AG04449 (cell line): Measurements from ENCODE around the gene NUP85.
"Not testable (repeated sequence)": the region's sequence is repeated elsewhere in the genome, so short reads cannot be mapped to it uniquely, and the experiment has no call there.

Experiments used
- CTCF ChIA-PET: fragments of 350-600 bp; formaldehyde crosslinking; extraction: SDS; loops from one replicate; lab custom pipeline; 2021; ENCODE audit warnings: antibody characterized with exemption; lab: Yijun Ruan, JAX
- POLR2A ChIA-PET: fragments of 400-600, 350-600 bp; formaldehyde crosslinking; extraction: SDS; loops from one replicate; lab custom pipeline; 2020; ENCODE audit warnings: antibody characterized with exemption, inconsistent platforms; lab: Yijun Ruan, JAX
- DNase-seq: peaks from one replicate; pipeline ENCODE4 v3.0.0-alpha.2; 2010; ENCODE audit warnings: low read depth, low spot score
- H3K4me3 ChIP-seq: 2 replicates; pipeline ENCODE4 v1.5.1; 2011; ENCODE audit warnings: low read depth, mild to moderate bottlenecking, control low read depth, low read length
- CTCF ChIP-seq: IDR thresholded peaks from one replicate; pipeline ENCODE4 v1.5.1; 2011; ENCODE audit warnings: mild to moderate bottlenecking, moderate library complexity, low read length, control low read depth, inconsistent platforms; ENCODE audit not compliant: insufficient read depth; ENCODE audit errors: missing control alignments

Gene NUP85

GRCh38 chr17:75252039-75252816, 46.7 kb downstream of the NUP85 start:
- TF ChIP-seq CTCF: no peak
- H3K4me3 ChIP-seq: no peak overlapping the region
- ChIA-PET CTCF (interaction anchor here (1.2 to 6.1 kb wide), 3 partner anchors 13 to 160 kb away, joined by 4 to 73 read pairs (median 43); partner anchors contain the start of gene MIF4GD), POLR2A (interaction anchor here (0.7 kb wide), 1 partner anchor 186 kb away, joined by 3 read pairs; no protein-coding TSS in a partner anchor)
- DNase-seq: no peak

GRCh38 chr17:75255954-75256698, 50.6 kb downstream of the NUP85 start:
- POLR2A ChIA-PET, CTCF ChIA-PET, H3K4me3 ChIP-seq, DNase-seq: not testable (repeated sequence)

- POLR2A ChIA-PET, CTCF ChIA-PET, H3K4me3 ChIP-seq, DNase-seq: not testable (repeated sequence)
Measured at GRCh38 chr17:75257228-75257627, 51.7 kb downstream of the NUP85 start.

GRCh38 chr17:75260641-75261335, 55.3 kb downstream of the NUP85 start:
- peak overlapping the region; percentile 93 for H3K4me3 ChIP-seq
- ChIA-PET CTCF (interaction anchor here (0.7 to 4.8 kb wide), 11 partner anchors 11 to 152 kb away, joined by 3 to 135 read pairs (median 5); partner anchors contain the start of gene MIF4GD), POLR2A (interaction anchor here (1.4 to 2.5 kb wide), 5 partner anchors 10 to 226 kb away, joined by 3 to 25 read pairs (median 7); partner anchors contain the start of genes MIF4GD and SLC25A19)
- peak; percentile 14 for TF ChIP-seq CTCF
- no peak for DNase-seq

GRCh38 chr17:75261336-75262111, 56.0 kb downstream of the NUP85 start, which contains the start of the genes GGA3 and MRPS7:
GGA3 (minus strand) TSS chr17:75261606; CDS start chr17:75261587, 19 bp downstream.
MRPS7 (plus strand) TSS chr17:75261879; CDS start chr17:75261901, 22 bp downstream.
- peak within 1 kb of the TSS; percentile 93 for H3K4me3 ChIP-seq
- ChIA-PET CTCF (interaction anchor here (0.8 to 4.8 kb wide), 13 partner anchors 10 to 151 kb away, joined by 3 to 135 read pairs (median 5); partner anchors contain the start of gene MIF4GD), POLR2A (interaction anchor here (1.4 to 2.5 kb wide), 5 partner anchors 9 to 227 kb away, joined by 3 to 25 read pairs (median 7); partner anchors contain the start of genes MIF4GD and SLC25A19)
- DNase-seq: no peak
- TF ChIP-seq CTCF: no peak

GRCh38 chr17:75262112-75262606, 56.7 kb downstream of the NUP85 start:
- no peak for DNase-seq
- TF ChIP-seq CTCF: no peak
- ChIA-PET POLR2A (interaction anchor here (0.6 to 2.5 kb wide), 6 partner anchors 9 to 227 kb away, joined by 3 to 25 read pairs (median 6); partner anchors contain the start of genes MIF4GD and SLC25A19), CTCF (interaction anchor here (0.7 to 4.8 kb wide), 12 partner anchors 10 to 150 kb away, joined by 3 to 135 read pairs (median 4); partner anchors contain the start of gene MIF4GD)
- peak overlapping the region; percentile 93 for H3K4me3 ChIP-seq
